Measurements from ENCODE around the gene SH3RF2. TPM values are rescaled to one million over a fixed set of nuclear protein-coding genes. Genes with fewer than 3 reads are reported as not detected.

Gene SH3RF2
- total and polyA plus RNA-seq, 2 of the 13 experiments (the other 11 are each of a cell fraction or from before 2014, with no cell fraction given): 2.6 to 3.7 TPM

DNA sequence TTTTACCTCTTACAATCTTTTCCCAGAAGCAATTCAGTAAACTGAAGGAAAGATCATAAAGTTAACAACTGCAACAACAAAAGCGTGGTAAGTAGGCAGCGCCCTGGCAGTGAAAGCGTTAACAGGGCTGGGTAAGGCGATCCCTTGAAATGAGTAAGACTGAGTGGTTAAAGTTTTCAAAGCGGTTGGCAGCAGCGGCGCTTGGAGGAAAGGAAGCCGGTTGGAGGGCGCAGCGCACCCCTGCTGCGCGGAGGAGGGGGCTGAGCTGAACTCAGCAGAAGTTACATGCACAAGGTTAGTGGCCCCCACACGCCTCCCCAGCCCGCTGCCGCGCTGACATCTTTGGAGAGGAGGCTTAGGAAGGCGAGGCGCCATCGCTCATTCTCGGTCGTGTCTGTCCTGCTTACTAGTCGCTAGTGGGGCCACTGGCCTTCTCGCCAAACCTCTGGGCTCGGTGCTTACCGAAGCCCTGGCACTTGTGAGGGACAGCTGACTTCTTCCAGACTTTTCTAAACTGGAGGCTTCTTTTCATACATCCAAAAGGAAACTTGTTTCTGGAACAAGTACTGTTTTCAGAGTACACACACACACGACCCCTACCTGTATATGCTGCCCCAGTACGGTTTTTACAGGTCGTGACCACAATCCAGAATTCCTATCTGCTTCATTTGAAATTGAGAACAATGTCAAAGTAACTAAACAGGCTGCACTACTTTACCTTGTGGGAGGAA is at the start of gene SH3RF2 (continued):
- no peak for TF ChIP-seq BRD4 (CRISPR knock-in tag; IDR thresholded peaks at IDR 0.05)
- no peak for TF ChIP-seq SSRP1 (CRISPR knock-in tag; IDR thresholded peaks at IDR 0.05)
- TF ChIP-seq, protein P1, sequence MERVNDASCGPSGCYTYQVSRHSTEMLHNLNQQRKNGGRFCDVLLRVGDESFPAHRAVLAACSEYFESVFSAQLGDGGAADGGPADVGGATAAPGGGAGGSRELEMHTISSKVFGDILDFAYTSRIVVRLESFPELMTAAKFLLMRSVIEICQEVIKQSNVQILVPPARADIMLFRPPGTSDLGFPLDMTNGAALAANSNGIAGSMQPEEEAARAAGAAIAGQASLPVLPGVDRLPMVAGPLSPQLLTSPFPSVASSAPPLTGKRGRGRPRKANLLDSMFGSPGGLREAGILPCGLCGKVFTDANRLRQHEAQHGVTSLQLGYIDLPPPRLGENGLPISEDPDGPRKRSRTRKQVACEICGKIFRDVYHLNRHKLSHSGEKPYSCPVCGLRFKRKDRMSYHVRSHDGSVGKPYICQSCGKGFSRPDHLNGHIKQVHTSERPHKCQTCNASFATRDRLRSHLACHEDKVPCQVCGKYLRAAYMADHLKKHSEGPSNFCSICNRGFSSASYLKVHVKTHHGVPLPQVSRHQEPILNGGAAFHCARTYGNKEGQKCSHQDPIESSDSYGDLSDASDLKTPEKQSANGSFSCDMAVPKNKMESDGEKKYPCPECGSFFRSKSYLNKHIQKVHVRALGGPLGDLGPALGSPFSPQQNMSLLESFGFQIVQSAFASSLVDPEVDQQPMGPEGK (CRISPR knock-in tag; IDR thresholded peaks at IDR 0.05): peak; percentile 99
- TF ChIP-seq, protein P2, sequence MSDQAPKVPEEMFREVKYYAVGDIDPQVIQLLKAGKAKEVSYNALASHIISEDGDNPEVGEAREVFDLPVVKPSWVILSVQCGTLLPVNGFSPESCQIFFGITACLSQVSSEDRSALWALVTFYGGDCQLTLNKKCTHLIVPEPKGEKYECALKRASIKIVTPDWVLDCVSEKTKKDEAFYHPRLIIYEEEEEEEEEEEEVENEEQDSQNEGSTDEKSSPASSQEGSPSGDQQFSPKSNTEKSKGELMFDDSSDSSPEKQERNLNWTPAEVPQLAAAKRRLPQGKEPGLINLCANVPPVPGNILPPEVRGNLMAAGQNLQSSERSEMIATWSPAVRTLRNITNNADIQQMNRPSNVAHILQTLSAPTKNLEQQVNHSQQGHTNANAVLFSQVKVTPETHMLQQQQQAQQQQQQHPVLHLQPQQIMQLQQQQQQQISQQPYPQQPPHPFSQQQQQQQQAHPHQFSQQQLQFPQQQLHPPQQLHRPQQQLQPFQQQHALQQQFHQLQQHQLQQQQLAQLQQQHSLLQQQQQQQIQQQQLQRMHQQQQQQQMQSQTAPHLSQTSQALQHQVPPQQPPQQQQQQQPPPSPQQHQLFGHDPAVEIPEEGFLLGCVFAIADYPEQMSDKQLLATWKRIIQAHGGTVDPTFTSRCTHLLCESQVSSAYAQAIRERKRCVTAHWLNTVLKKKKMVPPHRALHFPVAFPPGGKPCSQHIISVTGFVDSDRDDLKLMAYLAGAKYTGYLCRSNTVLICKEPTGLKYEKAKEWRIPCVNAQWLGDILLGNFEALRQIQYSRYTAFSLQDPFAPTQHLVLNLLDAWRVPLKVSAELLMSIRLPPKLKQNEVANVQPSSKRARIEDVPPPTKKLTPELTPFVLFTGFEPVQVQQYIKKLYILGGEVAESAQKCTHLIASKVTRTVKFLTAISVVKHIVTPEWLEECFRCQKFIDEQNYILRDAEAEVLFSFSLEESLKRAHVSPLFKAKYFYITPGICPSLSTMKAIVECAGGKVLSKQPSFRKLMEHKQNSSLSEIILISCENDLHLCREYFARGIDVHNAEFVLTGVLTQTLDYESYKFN (CRISPR knock-in tag; conservative IDR thresholded peaks at IDR 0.05): no peak; the same call in 1 of the 2 replicates
- TF ChIP-seq, protein P3, sequence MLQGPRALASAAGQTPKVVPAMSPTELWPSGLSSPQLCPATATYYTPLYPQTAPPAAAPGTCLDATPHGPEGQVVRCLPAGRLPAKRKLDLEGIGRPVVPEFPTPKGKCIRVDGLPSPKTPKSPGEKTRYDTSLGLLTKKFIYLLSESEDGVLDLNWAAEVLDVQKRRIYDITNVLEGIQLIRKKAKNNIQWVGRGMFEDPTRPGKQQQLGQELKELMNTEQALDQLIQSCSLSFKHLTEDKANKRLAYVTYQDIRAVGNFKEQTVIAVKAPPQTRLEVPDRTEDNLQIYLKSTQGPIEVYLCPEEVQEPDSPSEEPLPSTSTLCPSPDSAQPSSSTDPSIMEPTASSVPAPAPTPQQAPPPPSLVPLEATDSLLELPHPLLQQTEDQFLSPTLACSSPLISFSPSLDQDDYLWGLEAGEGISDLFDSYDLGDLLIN (CRISPR knock-in tag; IDR thresholded peaks at IDR 0.05; ENCODE audit: borderline replicate concordance): no peak
- TF ChIP-seq ZNF761 (CRISPR knock-in tag; conservative IDR thresholded peaks at IDR 0.05): no peak
- TF ChIP-seq, protein P4, sequence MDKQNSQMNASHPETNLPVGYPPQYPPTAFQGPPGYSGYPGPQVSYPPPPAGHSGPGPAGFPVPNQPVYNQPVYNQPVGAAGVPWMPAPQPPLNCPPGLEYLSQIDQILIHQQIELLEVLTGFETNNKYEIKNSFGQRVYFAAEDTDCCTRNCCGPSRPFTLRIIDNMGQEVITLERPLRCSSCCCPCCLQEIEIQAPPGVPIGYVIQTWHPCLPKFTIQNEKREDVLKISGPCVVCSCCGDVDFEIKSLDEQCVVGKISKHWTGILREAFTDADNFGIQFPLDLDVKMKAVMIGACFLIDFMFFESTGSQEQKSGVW (CRISPR knock-in tag; IDR thresholded peaks at IDR 0.05; ENCODE audit: borderline replicate concordance): no peak
- TF ChIP-seq MEIS2 (CRISPR knock-in tag; IDR thresholded peaks at IDR 0.05): peak; percentile 41; the same call in 1 of the 2 replicates
- TF ChIP-seq, protein P5, sequence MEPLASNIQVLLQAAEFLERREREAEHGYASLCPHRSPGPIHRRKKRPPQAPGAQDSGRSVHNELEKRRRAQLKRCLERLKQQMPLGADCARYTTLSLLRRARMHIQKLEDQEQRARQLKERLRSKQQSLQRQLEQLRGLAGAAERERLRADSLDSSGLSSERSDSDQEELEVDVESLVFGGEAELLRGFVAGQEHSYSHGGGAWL (CRISPR knock-in tag; IDR thresholded peaks at IDR 0.05): peak; percentile 46; the same call in 1 of the 2 replicates
- no peak for TF ChIP-seq SNAPC2 (CRISPR knock-in tag; IDR thresholded peaks at IDR 0.05)
- peak; percentile 52; the same call in 1 of the 2 replicates for TF ChIP-seq ZSCAN29 (CRISPR knock-in tag; conservative IDR thresholded peaks at IDR 0.05)
- TF ChIP-seq, protein P6, sequence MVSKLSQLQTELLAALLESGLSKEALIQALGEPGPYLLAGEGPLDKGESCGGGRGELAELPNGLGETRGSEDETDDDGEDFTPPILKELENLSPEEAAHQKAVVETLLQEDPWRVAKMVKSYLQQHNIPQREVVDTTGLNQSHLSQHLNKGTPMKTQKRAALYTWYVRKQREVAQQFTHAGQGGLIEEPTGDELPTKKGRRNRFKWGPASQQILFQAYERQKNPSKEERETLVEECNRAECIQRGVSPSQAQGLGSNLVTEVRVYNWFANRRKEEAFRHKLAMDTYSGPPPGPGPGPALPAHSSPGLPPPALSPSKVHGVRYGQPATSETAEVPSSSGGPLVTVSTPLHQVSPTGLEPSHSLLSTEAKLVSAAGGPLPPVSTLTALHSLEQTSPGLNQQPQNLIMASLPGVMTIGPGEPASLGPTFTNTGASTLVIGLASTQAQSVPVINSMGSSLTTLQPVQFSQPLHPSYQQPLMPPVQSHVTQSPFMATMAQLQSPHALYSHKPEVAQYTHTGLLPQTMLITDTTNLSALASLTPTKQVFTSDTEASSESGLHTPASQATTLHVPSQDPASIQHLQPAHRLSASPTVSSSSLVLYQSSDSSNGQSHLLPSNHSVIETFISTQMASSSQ (IDR thresholded peaks at IDR 0.05; ENCODE audit: low read depth): no peak
- TF ChIP-seq, protein P6 (CRISPR knock-in tag; IDR thresholded peaks at IDR 0.05; ENCODE audit: borderline replicate concordance): no peak
- TF ChIP-seq PHF20 (CRISPR knock-in tag; IDR thresholded peaks at IDR 0.05): peak; percentile 31; the same call in 1 of the 2 replicates
